ENCODE data around the gene CDYL. TPM values are rescaled to one million over a fixed set of nuclear protein-coding genes. Genes with fewer than 3 reads are reported as not detected.
"Not testable (repeated sequence)": the region's sequence is repeated elsewhere in the genome, so short reads cannot be mapped to it uniquely, and the experiment has no call there.

Gene CDYL
- total and polyA plus RNA-seq, 2 donors = 10.4 to 56.0 TPM

- Histone ChIP-seq H3K27ac (ENCODE audit: low read depth in 1 of 2, low read length in 1 of 2) (no peak overlapping the region), H3K36me3 (ENCODE audit: control insufficient read depth in 2 of 2, insufficient read depth in 2 of 2, low read length in 1 of 2) (no peaks in the 10 kb centered on the region), H3K4me1 (ENCODE audit: control insufficient read depth in 2 of 2, insufficient read depth in 2 of 2, low read length in 2 of 2) (no peaks in the 10 kb centered on the region), H3K27me3 (ENCODE audit: control insufficient read depth in 2 of 2, insufficient read depth in 1 of 2, low read length in 1 of 2) (no peaks in the 10 kb centered on the region), H3K4me3 (ENCODE audit: low read length in 2 of 2) (no peak overlapping the region), H3K9me3 (ENCODE audit: control insufficient read depth in 2 of 2, insufficient read depth in 1 of 2, low read length in 1 of 2) (peaks cover 0 to 15% of the 10 kb centered on the region in 2 donors)
- 98% methylated on average over 3 of the region's 3 CpGs for WGBS
- DNase-seq (ENCODE audit: low read depth in 6 of 9, low spot score in 9 of 9) = no peak
Observed at GRCh38 chr6:4828187-4828698, 52.0 kb downstream of the CDYL start.

- no peaks in the 10 kb centered on the region for H3K4me1 ChIP-seq (ENCODE audit: control insufficient read depth in 2 of 2, insufficient read depth in 2 of 2, low read length in 2 of 2)
- H3K27ac ChIP-seq (ENCODE audit: low read depth in 1 of 2, low read length in 1 of 2) = no peak overlapping the region
- H3K27me3 ChIP-seq (ENCODE audit: control insufficient read depth in 2 of 2, insufficient read depth in 1 of 2, low read length in 1 of 2) = no peaks in the 10 kb centered on the region
- DNase-seq (ENCODE audit: low read depth in 6 of 9, low spot score in 9 of 9) = no peak
- no peaks in the 10 kb centered on the region for H3K36me3 ChIP-seq (ENCODE audit: control insufficient read depth in 2 of 2, insufficient read depth in 2 of 2, low read length in 1 of 2)
- H3K9me3 ChIP-seq (ENCODE audit: control insufficient read depth in 2 of 2, insufficient read depth in 1 of 2, low read length in 1 of 2) = peaks cover 0 to 15% of the 10 kb centered on the region in 2 donors
- no peak overlapping the region for H3K4me3 ChIP-seq (ENCODE audit: low read length in 2 of 2)
Observed at GRCh38 chr6:4829089-4829488, 52.9 kb downstream of the CDYL start.

GRCh38 chr6:4835540-4835939 lies 59.3 kb downstream of the CDYL start:
- not testable (repeated sequence) for H3K27me3 ChIP-seq (ENCODE audit: control insufficient read depth in 2 of 2, insufficient read depth in 1 of 2, low read length in 1 of 2); H3K9me3 ChIP-seq (ENCODE audit: control insufficient read depth in 2 of 2, insufficient read depth in 1 of 2, low read length in 1 of 2); H3K36me3 ChIP-seq (ENCODE audit: control insufficient read depth in 2 of 2, insufficient read depth in 2 of 2, low read length in 1 of 2); H3K4me1 ChIP-seq (ENCODE audit: control insufficient read depth in 2 of 2, insufficient read depth in 2 of 2, low read length in 2 of 2); H3K27ac ChIP-seq (ENCODE audit: low read depth in 1 of 2, low read length in 1 of 2); H3K4me3 ChIP-seq (ENCODE audit: low read length in 2 of 2); DNase-seq (ENCODE audit: low read depth in 6 of 9, low spot score in 9 of 9)
- 100% methylated on average over 12 of the region's 13 CpGs for WGBS

GRCh38 chr6:4840169-4840568 lies 64.0 kb downstream of the CDYL start:
- 98% methylated on average over 3 of the region's 3 CpGs for WGBS
- Histone ChIP-seq H3K4me1 (ENCODE audit: control insufficient read depth in 2 of 2, insufficient read depth in 2 of 2, low read length in 2 of 2) (no peaks in the 10 kb centered on the region), H3K27me3 (ENCODE audit: control insufficient read depth in 2 of 2, insufficient read depth in 1 of 2, low read length in 1 of 2) (no peaks in the 10 kb centered on the region), H3K27ac (ENCODE audit: low read depth in 1 of 2, low read length in 1 of 2) (no peak overlapping the region), H3K36me3 (ENCODE audit: control insufficient read depth in 2 of 2, insufficient read depth in 2 of 2, low read length in 1 of 2) (no peaks in the 10 kb centered on the region), H3K4me3 (ENCODE audit: low read length in 2 of 2) (no peak overlapping the region), H3K9me3 (ENCODE audit: control insufficient read depth in 2 of 2, insufficient read depth in 1 of 2, low read length in 1 of 2) (peaks cover 0 to 12% of the 10 kb centered on the region in 2 donors)
- no peak for DNase-seq (ENCODE audit: low read depth in 6 of 9, low spot score in 9 of 9)

- no peaks in the 10 kb centered on the region for H3K36me3 ChIP-seq (ENCODE audit: control insufficient read depth in 2 of 2, insufficient read depth in 2 of 2, low read length in 1 of 2)
- no peaks in the 10 kb centered on the region for H3K27me3 ChIP-seq (ENCODE audit: control insufficient read depth in 2 of 2, insufficient read depth in 1 of 2, low read length in 1 of 2)
- no peak for DNase-seq (ENCODE audit: low read depth in 6 of 9, low spot score in 9 of 9)
- no peaks in the 10 kb centered on the region for H3K4me1 ChIP-seq (ENCODE audit: control insufficient read depth in 2 of 2, insufficient read depth in 2 of 2, low read length in 2 of 2)
- WGBS = 97% methylated on average over 7 of the region's 7 CpGs
- H3K9me3 ChIP-seq (ENCODE audit: control insufficient read depth in 2 of 2, insufficient read depth in 1 of 2, low read length in 1 of 2) = peaks cover 0 to 7% of the 10 kb centered on the region in 2 donors
- H3K27ac ChIP-seq (ENCODE audit: low read depth in 1 of 2, low read length in 1 of 2) = no peak overlapping the region
- no peak overlapping the region for H3K4me3 ChIP-seq (ENCODE audit: low read length in 2 of 2)
Observed at GRCh38 chr6:4844108-4844507, 67.9 kb downstream of the CDYL start.

GRCh38 chr6:4846387-4846786 lies 70.2 kb downstream of the CDYL start:
- H3K27ac ChIP-seq (ENCODE audit: low read depth in 1 of 2, low read length in 1 of 2) = no peak overlapping the region
- peaks cover 0 to 5% of the 10 kb centered on the region in 2 donors for H3K4me1 ChIP-seq (ENCODE audit: control insufficient read depth in 2 of 2, insufficient read depth in 2 of 2, low read length in 2 of 2)
- H3K4me3 ChIP-seq (ENCODE audit: low read length in 2 of 2) = no peak overlapping the region
- no peaks in the 10 kb centered on the region for H3K27me3 ChIP-seq (ENCODE audit: control insufficient read depth in 2 of 2, insufficient read depth in 1 of 2, low read length in 1 of 2)
- no peak for DNase-seq (ENCODE audit: low read depth in 6 of 9, low spot score in 9 of 9)
- peaks cover 0 to 7% of the 10 kb centered on the region in 2 donors for H3K9me3 ChIP-seq (ENCODE audit: control insufficient read depth in 2 of 2, insufficient read depth in 1 of 2, low read length in 1 of 2)
- WGBS = 100% methylated on average over 2 of the region's 2 CpGs
- no peaks in the 10 kb centered on the region for H3K36me3 ChIP-seq (ENCODE audit: control insufficient read depth in 2 of 2, insufficient read depth in 2 of 2, low read length in 1 of 2)

- no peak for DNase-seq (ENCODE audit: low read depth in 6 of 9, low spot score in 9 of 9)
- Histone ChIP-seq H3K36me3 (ENCODE audit: control insufficient read depth in 2 of 2, insufficient read depth in 2 of 2, low read length in 1 of 2) (no peaks in the 10 kb centered on the region), H3K27me3 (ENCODE audit: control insufficient read depth in 2 of 2, insufficient read depth in 1 of 2, low read length in 1 of 2) (no peaks in the 10 kb centered on the region), H3K27ac (ENCODE audit: low read depth in 1 of 2, low read length in 1 of 2) (no peak overlapping the region), H3K9me3 (ENCODE audit: control insufficient read depth in 2 of 2, insufficient read depth in 1 of 2, low read length in 1 of 2) (peaks cover 0 to 7% of the 10 kb centered on the region in 2 donors), H3K4me1 (ENCODE audit: control insufficient read depth in 2 of 2, insufficient read depth in 2 of 2, low read length in 2 of 2) (peaks cover 0 to 8% of the 10 kb centered on the region in 2 donors), H3K4me3 (ENCODE audit: low read length in 2 of 2) (no peak overlapping the region)
- 94% methylated on average over 7 of the region's 7 CpGs for WGBS
Observed at GRCh38 chr6:4848382-4849068, 72.3 kb downstream of the CDYL start.

- Histone ChIP-seq H3K4me1 (ENCODE audit: control insufficient read depth in 2 of 2, insufficient read depth in 2 of 2, low read length in 2 of 2) (peaks cover 0 to 8% of the 10 kb centered on the region in 2 donors), H3K4me3 (ENCODE audit: low read length in 2 of 2) (no peak overlapping the region), H3K9me3 (ENCODE audit: control insufficient read depth in 2 of 2, insufficient read depth in 1 of 2, low read length in 1 of 2) (no peaks in the 10 kb centered on the region), H3K27me3 (ENCODE audit: control insufficient read depth in 2 of 2, insufficient read depth in 1 of 2, low read length in 1 of 2) (no peaks in the 10 kb centered on the region), H3K36me3 (ENCODE audit: control insufficient read depth in 2 of 2, insufficient read depth in 2 of 2, low read length in 1 of 2) (no peaks in the 10 kb centered on the region), H3K27ac (ENCODE audit: low read depth in 1 of 2, low read length in 1 of 2) (no peak overlapping the region)
- 60% methylated on average over 4 of the region's 4 CpGs for WGBS
- DNase-seq (ENCODE audit: low read depth in 6 of 9, low spot score in 9 of 9) = peak in 6 of 9 donors; percentile 24 to 69 (median 30)
Observed at GRCh38 chr6:4849226-4850022, 73.2 kb downstream of the CDYL start.

GRCh38 chr6:4851035-4851434 lies 74.8 kb downstream of the CDYL start:
- over 99% methylated on average over 4 of the region's 4 CpGs for WGBS
- H3K36me3 ChIP-seq (ENCODE audit: control insufficient read depth in 2 of 2, insufficient read depth in 2 of 2, low read length in 1 of 2) = peaks cover 0 to 2% of the 10 kb centered on the region in 2 donors
- H3K27ac ChIP-seq (ENCODE audit: low read depth in 1 of 2, low read length in 1 of 2) = no peak overlapping the region
- peaks cover 0 to 8% of the 10 kb centered on the region in 2 donors for H3K4me1 ChIP-seq (ENCODE audit: control insufficient read depth in 2 of 2, insufficient read depth in 2 of 2, low read length in 2 of 2)
- H3K27me3 ChIP-seq (ENCODE audit: control insufficient read depth in 2 of 2, insufficient read depth in 1 of 2, low read length in 1 of 2) = no peaks in the 10 kb centered on the region
- H3K4me3 ChIP-seq (ENCODE audit: low read length in 2 of 2) = no peak overlapping the region
- H3K9me3 ChIP-seq (ENCODE audit: control insufficient read depth in 2 of 2, insufficient read depth in 1 of 2, low read length in 1 of 2) = no peaks in the 10 kb centered on the region
- no peak for DNase-seq (ENCODE audit: low read depth in 6 of 9, low spot score in 9 of 9)

Measured in thymus (tissue), 11 donors.